Superior temporal gyrus (tissue), 1 donor: ENCODE data around the gene GRIN2B.

Experiments
- DNase-seq: peaks from one replicate; pipeline ENCODE4 v3.0.0-alpha.2; 2016; ENCODE audit errors: extremely low spot score

GRIN2B gene

DNA sequence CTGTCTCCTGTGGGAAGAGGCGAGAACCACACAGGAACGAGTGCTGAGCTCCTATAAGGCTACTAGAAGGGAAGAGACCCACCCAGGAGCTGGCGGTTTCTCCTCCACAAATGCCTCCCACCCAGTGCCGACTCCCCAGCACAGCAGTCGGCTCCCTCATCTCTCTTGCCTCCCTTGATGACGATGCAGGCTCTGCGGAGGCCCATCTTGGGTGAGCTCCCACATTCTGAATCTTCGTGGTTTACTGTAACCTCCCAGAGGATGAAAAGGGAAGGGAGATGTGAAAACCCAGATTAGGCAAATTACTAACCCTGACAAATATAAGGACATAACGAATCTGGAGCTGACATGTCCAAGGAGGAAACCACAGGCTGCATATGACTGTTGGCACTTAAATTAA lies 23.8 kb downstream of the GRIN2B start:
- peak; percentile 56 for DNase-seq

DNA sequence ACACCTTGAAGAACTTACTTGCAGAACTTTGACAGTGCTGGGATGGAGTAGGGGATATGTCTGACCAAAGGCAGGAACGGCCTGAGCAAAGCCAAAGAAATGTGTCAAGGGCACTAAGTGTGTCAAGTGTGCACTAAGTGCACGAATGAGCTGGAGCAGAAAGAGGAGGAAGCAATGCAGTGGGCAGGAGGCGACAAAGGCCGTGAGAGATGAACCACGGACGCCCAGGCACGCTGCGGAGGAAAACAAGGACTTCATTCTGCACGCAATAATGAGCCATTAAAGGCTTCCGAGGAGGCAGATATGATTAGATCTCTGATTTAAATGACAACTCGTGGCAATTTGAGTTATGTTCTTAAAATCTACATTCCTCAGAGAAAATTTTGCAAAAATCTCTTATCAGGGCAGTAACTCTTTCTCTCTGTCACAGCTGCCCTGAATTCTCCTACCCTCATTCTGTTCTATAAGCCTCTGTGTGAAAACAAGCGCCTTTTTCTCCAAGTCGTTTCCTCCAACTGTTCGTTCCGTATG lies 25.3 kb downstream of the GRIN2B start:
- DNase-seq: peak; percentile 69

DNA sequence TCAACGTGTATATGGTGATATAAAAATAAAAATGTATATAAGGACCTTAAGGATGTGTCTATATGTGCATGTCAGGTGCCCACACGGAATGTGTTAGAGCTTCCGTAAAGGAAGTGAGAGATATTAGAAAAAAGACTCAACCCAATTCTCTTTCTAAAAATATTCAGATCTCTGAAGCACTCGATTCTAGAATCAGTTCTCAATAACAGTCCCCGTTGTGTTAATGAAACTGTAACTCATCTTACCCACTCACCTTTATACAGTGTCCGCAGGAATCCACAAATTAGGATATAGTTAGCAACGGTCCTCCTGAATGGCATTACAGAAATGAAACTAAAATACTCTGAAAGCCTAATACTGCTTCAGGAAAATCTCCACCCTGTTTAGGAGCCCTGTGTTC lies 29.3 kb downstream of the GRIN2B start:
- peak; percentile 22 for DNase-seq

DNA sequence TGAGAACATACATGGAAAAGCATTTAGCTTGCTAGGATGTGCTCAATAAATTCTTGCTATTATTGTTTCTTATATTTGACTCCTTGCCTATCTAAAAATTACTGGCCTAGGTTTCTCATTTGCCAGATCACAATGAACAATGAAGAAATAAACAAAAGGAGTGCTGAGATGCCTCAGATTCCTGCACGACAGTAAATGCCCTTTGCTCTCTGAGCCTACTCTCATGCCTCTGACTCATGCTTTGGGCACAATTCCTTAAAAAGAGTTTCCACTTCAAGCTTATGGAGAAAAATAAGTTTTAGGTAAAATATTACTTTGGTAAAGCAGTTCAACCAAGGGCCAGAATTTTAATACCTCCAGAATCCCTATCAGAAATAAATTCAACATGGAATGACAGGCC lies 30.9 kb downstream of the GRIN2B start:
- no peak for DNase-seq

DNA sequence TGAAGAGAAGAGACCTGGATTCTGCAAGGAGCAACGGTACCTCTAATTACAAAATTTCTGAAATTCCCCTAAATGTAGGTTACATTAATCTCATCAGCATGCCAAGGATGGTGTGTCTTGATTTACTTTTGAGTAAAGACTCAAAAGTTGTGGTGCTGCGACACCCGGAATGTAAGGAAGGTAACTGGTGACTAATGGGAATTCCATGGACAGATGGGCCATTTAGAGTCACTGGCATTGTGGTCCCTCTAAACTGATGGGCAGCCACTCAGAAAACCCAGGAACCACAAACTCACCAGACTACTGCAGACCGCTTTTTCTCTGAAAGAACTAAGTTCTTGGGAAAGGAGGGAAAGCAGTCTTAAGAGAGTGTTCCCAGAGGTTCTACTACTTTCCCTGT lies 32.8 kb downstream of the GRIN2B start:
- no peak for DNase-seq

DNA sequence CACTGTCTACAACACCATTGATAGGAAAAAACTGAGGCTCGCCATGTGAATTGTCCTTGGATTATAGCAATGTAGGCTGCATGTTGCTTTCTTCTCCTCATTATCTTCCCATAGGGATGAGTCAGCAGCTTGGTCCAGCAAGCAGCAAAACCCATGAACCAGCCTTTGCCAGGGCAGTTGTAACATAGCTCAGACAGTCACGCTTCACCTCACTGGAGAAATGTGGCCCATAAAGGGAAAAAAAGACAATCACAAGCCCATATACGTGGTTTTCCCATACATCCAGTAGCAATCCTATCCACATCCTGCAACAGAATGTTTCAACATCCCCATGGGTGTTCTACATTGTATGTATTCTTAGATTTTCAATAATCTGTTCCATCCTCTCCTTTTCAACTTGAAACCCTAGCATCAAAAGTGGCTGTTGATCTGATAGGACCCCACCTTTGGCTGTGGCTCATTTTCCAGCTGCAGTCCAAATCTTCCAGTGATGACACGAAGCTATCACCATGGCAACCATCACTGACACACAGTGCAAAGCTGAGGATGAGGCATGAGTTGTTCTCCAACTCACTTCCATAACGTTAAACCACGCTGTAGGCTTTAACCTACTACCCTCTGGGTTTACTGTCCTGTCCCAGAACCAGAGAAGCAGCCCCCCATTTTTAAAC lies 34.0 kb downstream of the GRIN2B start:
- no peak for DNase-seq

DNA sequence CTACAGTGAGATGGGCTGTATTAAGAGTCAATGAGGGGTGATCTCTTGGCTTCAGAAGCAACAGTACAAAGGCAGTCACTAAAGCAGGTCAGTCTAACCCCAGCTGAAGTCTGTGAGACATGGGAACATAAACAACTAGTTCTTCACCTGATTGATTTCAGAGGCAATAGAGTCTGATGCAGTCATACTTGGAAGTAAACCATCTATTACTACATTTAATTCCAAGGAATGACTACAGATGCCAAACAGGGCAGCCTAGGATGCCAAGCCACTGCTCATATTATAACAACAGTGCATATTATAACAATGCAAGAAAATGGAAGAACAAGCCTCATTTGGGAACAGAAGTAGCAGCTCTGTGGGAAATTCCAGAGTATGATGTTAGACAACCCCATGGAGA lies 35.8 kb downstream of the GRIN2B start:
- no peak for DNase-seq

DNA sequence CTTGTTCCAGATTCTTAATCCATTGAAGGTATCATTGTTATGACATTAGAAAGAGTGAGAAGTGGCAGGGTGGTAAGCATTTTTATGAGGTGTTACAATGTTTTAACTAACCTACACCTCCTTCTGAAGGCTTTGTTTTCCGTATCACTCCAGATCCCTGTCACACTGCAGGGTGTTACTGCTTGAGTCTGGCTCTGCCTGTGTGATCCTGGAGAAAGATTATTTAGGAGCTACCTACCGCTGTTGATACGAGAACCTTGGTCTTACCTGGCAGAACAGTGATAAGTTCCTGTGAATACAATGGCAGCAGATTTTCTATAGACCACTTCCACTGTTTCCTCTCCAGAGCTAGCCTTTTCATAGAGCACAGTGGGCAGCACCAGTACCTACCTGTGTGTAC lies 36.2 kb downstream of the GRIN2B start:
- DNase-seq: no peak

DNA sequence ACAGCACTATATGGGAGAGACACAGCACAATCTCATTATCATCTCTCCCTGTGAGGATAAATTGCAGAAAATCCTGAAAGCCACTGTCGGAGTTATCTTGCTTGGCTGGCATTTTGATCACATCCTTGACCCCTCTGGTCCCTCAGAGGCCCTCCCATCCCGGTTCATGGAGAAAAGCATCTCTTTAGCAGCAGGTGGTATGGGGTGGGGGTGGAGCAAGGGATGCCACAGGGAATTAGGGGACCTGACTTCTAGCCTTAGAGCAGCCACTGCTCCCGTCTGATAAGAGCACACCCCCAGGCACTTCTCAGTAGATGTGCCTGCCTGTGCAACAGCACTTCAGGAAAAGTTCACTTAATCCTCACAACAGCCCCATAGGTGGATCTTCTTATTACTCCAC lies 38.6 kb downstream of the GRIN2B start:
- no peak for DNase-seq

DNA sequence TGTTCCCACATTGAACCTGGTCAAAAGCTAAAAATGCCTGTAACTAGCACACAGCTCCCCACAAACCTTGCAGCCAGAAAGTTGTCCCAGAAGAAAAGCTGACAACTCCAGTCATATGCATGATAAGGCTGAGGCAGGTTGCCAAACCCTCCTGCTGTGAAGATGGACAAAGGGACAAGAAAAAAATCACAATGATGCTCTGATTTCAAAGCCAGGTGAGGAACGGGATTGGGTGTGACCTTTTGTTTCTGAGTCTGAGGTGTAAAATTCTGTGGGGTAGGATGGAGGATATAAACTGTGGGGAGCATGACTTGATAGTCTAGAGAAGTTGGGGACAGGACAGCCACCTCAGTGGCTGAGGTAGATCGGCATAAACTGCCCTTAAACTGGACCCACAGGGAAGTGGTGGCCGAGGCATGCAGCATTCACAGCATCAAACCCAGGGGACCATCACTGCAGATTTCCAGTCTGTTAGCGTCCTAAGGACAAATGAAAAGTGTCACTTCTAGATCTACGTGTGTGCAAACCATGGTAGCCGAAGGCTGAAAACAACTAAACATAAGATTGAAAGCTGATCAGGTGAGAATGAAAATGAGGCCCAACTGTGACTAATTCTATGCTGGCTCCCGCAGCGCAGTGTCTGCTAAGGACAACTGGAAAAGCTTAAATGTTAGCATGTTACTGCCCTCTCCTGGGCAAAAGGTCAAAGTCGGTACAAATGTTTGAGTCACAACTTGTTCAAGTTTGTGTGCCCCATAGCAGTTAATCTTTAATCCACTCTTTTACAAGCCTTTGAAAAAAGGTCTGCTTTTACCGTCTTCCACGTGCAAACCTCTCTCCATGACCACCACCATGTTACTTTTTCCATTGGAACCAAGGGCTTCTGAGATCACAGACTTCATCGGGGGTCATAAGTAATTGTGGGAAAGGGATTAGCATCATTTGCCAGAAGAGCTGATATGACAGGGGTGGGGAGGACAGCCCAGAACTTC lies 39.8 kb downstream of the GRIN2B start:
- peak; percentile 68 for DNase-seq

DNA sequence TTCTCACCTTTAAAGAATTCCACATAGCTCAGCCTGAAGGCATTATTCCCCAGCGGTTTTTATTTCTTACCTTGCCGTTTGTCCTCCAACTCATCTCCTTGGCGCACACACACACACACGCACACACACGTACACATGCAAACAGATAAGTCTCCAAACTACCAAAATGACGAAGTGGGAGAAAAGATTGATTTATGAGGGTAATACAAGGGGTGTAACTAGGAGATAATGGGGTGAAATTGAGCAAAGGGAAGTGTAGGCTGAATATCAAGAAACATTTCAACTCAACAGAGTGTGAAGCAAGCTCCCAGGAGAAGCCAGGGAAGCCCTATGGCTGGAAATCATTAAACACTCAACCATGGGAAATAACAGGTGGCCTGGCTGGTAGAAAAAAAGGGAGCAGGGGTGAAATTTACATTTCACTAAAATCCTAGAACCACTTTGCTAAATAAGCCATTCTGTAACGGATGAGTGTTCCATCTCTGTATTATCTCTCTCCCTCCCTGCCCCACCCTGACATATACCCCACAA lies 41.0 kb downstream of the GRIN2B start:
- no peak for DNase-seq

DNA sequence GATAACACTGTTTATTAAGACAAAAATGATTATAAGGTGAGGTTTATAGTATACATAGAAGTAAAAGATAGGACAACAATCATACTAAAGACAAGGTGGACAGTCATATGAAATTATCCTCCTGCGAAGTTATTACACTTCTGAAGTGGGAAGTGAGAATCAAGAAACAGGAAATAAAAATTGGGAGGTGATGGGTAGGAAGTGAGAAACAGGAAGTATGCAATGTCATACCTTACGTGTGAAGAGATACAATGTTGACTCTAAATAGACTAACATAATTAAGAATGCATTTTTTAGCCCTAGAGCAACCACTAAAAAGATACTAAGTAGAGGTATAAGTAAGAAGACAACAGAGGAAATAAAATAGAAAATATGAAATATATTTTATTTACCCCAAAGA lies 43.7 kb downstream of the GRIN2B start:
- no peak for DNase-seq

DNA sequence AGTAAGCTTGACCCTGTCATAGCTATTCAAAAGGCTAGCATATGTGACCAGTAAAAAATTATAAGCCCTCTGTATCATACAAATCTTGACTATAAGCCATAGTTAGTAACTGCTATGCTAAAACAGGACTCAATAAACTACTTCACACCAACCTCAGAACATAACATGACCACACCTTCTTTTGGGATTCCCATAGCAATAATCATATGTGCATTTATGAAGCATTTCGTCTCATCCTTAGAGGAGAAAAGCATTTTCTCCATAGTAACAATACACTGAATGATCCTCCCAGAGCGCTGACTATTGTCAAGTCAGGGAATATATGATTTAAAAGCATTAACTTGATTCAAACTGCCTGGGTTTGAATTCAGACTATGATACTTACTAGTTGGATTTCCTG lies 46.2 kb downstream of the GRIN2B start:
- DNase-seq: no peak
